SKM-1 treated with dmso at 0.1 percent for 144 hours (cell line): ENCODE data around the gene TAP2.
A peak's percentile ranks its signal among the peaks of the same experiment; 100 is the strongest.

Experiments
- DNase-seq: peaks from one replicate; lab custom pipeline; 2025; ENCODE audit not compliant: unreplicated experiment; lab: John Stamatoyannopoulos, UW

Gene TAP2

GRCh38 chr6:32794510-32794909 lies 44.0 kb downstream of the TAP2 start:
- peak; percentile 98 for DNase-seq

GRCh38 chr6:32792901-32793435 lies 45.6 kb downstream of the TAP2 start:
- DNase-seq: no peak

- no peak for DNase-seq
These were observed 48.2 kb downstream of the TAP2 start for GRCh38 chr6:32790306-32790705.
